SK-MEL-5 (cell line): ENCODE results near the gene TEDC2. TPM values are rescaled to one million over a fixed set of nuclear protein-coding genes. Genes with fewer than 3 reads are reported as not detected.
"Not testable (repeated sequence)": the region's sequence is repeated elsewhere in the genome, so short reads cannot be mapped to it uniquely, and the experiment has no call there.

Experiments
- DNase-seq: peaks from one replicate; pipeline ENCODE4 v3.0.0-alpha.2; 2016; ENCODE audit warnings: low read depth, low spot score
- in situ Hi-C: cut with HindIII; loops from 2 replicates; pipeline ENCODE4 v1.10.0; 2016; ENCODE audit warnings: low sequenced_read_pairs, high pct_unique_total_duplicates, low pct_unique_long_range_greater_than_20kb
- total RNA-seq: library from RNA; depleted of rRNA; stranded (reverse); fragments of >200 nt; shearing (Covaris generic); gene quantifications from 2 replicates; pipeline ENCODE4 v1.2.3, GENCODE V29; 2014

Gene TEDC2
- total RNA-seq, 1 experiment from 2014 or later: 12.1 TPM

GRCh38 chr16:2435236-2435635 lies 24.7 kb upstream of the TEDC2 start:
- DNase-seq, in situ Hi-C loops: not testable (repeated sequence)

GRCh38 chr16:2436110-2436509 lies 23.8 kb upstream of the TEDC2 start:
- in situ Hi-C loops: no loop called here
- DNase-seq: no peak

GRCh38 chr16:2437032-2437790 lies 22.7 kb upstream of the TEDC2 start:
- in situ Hi-C loops: no loop called here
- DNase-seq: no peak

GRCh38 chr16:2438121-2438520 lies 21.8 kb upstream of the TEDC2 start:
- in situ Hi-C loops: no loop called here
- no peak for DNase-seq

- in situ Hi-C loops: no loop called here
- no peak for DNase-seq
Measured at GRCh38 chr16:2439598-2439997, 20.3 kb upstream of the TEDC2 start.

GRCh38 chr16:2441143-2441804 lies 18.6 kb upstream of the TEDC2 start:
- in situ Hi-C loops, DNase-seq: not testable (repeated sequence)

GRCh38 chr16:2443555-2443954 lies 16.4 kb upstream of the TEDC2 start:
- in situ Hi-C loops: no loop called here
- no peak for DNase-seq

- DNase-seq: no peak
- in situ Hi-C loops: no loop called here
Measured at GRCh38 chr16:2447920-2448583, 11.9 kb upstream of the TEDC2 start.

- in situ Hi-C loops: no loop called here
- DNase-seq: no peak
Measured at GRCh38 chr16:2449118-2449517, 10.8 kb upstream of the TEDC2 start.

- in situ Hi-C loops: no loop called here
- DNase-seq: no peak
Measured at GRCh38 chr16:2450535-2450934, 9.4 kb upstream of the TEDC2 start.

- in situ Hi-C loops: no loop called here
- DNase-seq: no peak
Measured at GRCh38 chr16:2450975-2451381, 8.9 kb upstream of the TEDC2 start.

GRCh38 chr16:2451851-2452320 lies 8.0 kb upstream of the TEDC2 start:
- in situ Hi-C loops: no loop called here

GRCh38 chr16:2452650-2453049 lies 7.3 kb upstream of the TEDC2 start:
- in situ Hi-C loops: no loop called here
- no peak for DNase-seq

More at GRCh38 chr16:2451851-2452320, 8.0 kb upstream of the TEDC2 start:
- no peak for DNase-seq

GRCh38 chr16:2455081-2455845 lies 4.6 kb upstream of the TEDC2 start:
- in situ Hi-C loops: no loop called here
- DNase-seq: no peak

GRCh38 chr16:2456551-2457153 lies 3.3 kb upstream of the TEDC2 start:
- in situ Hi-C loops: no loop called here
- DNase-seq: no peak

GRCh38 chr16:2457267-2457666 lies 2.6 kb upstream of the TEDC2 start:
- in situ Hi-C loops: no loop called here

GRCh38 chr16:2457946-2458345 lies 2.0 kb upstream of the TEDC2 start:
- in situ Hi-C loops: no loop called here
- no peak for DNase-seq

More at GRCh38 chr16:2457267-2457666, 2.6 kb upstream of the TEDC2 start:
- no peak for DNase-seq
